Fibroblast of skin of scalp (primary cell): ENCODE measurements around the gene ENPP3.
"Not testable (repeated sequence)": the region's sequence is repeated elsewhere in the genome, so short reads cannot be mapped to it uniquely, and the experiment has no call there.

ENCODE experiments used
- DNase-seq: peaks from one replicate; pipeline ENCODE4 v3.0.0-alpha.2; 2013

The ENPP3 gene

DNA sequence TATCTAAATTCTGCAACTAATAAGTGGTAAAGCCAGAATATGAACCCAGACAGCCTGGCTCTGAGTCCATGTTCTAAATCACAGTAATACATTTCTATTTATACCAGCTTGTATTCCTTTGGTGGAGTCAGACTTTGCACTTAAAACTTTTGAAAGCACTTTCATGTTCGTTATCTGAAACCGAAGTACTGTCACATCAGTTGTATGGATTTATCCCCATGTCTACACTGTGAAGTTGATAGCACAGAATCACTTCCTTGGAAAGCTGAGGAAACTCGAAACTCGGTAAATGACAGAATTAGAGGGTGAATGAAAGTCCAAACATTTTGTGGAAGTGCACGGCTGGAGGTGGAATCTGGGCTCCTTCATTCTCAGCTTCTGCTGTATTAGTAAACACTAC is 102.0 kb downstream of the ENPP3 start:
- DNase-seq = no peak

DNA sequence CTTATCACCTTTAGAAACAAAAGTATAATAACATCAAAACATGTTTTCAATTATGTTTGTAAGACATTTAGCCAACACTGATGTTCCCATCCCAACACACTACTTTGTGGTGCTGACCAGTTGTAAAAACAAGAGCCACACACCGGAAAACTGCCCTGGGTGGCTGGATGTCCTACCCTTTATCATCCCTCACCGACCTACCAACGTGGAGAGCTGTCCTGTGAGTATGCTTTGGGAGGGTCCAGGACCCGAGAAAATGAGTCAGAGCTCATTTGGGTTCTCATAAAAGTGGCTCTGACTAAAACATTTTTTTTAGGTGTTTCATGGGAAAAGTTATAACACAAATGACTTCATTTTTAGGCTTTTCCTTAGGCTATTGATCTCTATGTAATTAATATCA is 103.1 kb downstream of the ENPP3 start:
- peak; percentile 42 for DNase-seq

DNA sequence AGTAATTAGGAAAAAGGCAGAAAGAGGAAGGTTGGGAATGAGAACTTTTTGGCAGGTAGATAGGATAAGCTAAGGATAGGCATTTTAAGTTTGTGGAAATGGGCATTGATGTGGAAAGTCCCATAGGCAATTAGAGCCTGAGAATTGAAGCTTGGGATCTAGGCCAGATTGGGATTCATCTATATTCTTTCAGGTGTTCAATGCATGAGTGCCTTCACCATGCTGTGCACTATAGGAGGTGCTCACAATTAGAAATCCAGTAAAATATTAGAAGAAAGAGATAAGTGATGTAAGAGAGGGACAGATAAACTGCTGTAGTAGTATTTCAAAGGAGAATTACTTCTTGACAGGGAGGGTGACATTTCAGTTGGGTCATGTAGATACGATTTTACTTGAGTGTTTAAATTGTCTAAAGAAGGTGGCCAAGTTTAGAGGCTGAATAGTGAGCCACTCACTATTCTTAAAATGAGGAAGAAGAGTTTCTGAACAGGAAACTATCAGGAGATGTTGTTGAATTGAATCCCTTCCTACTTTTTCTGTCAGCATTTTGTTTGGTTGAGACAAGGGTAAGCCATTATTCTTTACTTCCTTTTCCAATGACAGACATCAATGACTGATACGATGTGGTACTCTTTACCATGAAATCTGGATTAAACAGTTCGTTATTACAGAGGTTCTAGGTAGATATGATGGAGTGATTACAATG is 104.7 kb downstream of the ENPP3 start:
- DNase-seq = no peak

DNA sequence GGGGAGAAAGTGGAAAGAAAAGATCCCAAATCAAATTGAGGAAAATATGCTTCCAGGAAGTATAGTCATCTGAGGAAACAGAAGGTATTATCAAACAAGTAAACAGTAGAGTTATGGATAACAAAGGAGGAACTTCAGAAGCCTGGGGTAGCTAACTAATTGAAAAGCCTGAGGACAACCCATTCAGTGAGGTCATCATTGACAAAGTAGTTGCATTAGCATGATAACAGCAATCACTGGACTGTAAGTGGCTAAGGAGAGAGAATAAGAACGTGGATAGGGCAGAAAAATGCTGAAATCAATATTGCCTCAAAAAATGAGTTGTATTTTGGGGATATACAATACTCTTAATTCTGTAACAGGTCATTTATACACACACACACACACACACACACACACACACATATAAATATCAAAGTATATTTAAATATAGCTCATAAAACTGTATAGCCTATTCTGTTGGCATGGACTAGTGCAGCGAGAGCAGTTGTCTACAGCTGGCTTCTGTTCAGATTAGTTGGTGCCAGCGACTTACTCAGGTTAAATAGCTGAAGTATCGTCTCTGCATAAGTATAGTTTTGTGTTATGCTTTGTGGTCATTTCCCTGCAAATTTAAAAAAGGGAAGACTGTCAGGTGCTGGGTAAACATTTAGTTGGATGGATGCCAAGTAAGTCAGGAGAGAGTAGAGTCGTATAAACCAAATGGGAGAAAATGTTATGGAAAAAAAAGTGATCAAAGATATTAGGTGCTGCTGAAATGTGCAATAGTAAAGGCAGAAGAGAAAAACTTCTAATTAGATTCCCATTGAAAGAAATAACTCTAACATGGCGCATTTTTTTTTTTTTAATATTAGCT is 107.6 kb downstream of the ENPP3 start:
- DNase-seq = no peak

DNA sequence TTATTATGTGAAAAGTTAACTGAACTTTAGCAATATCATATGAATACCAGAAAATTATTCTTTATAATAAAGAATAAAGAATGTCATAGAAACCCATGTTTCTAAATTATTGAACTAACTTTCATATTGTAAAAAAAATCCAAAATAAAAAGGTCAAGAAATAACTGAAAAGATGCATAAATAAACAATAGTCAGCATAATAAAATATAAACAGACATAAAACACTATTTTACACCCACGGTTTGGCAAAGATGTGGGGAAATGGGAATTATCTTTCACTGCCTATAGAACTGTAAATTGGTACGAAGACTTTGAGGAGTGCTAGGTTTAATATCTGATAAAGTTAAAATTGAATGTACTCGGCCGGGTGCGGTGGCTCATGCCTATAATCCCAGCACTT is 108.4 kb downstream of the ENPP3 start:
- DNase-seq = no peak

DNA sequence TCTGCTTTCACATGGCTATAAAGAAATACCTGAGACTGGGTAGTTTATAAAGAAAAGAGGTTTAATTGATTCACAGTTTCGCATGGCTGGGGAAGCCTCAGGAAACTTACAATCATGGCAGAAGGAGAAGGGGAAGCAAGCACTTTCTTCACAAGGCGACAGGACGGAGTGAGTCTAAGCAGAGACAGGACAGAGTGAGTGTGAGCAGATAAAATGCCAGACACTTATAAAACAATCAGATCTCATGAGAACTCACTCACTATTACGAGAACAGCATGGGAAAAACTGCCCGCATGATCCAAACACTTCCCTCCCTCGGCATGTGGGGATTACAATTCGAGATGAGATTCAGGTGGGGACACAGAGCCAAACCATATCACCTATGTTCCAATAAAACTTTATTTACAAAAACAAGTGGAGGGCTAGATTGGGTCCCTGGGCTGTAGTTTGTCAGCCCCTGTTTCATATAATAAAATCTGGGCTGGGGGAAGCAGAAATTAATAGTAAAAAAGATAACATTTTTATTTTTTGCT is 110.8 kb downstream of the ENPP3 start:
- no peak for DNase-seq

DNA sequence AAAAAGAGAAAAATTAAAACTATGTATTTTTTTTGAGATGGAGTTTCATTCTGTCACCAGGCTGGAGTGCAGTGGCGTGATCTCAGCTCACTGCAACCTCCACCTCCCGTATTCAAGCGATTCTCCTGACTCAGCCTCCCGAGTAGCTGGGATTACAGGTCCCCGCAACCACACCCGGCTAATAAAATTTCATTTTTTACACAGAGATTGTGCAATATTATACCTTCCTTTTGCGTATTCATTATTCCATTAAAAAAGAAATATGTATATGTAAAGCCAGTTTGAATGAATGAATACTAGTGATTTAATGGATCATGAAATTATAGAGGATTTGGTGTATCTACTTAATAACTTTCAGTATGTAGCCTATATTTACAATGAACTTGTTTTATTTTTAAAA is 111.9 kb downstream of the ENPP3 start:
- DNase-seq = no peak

DNA sequence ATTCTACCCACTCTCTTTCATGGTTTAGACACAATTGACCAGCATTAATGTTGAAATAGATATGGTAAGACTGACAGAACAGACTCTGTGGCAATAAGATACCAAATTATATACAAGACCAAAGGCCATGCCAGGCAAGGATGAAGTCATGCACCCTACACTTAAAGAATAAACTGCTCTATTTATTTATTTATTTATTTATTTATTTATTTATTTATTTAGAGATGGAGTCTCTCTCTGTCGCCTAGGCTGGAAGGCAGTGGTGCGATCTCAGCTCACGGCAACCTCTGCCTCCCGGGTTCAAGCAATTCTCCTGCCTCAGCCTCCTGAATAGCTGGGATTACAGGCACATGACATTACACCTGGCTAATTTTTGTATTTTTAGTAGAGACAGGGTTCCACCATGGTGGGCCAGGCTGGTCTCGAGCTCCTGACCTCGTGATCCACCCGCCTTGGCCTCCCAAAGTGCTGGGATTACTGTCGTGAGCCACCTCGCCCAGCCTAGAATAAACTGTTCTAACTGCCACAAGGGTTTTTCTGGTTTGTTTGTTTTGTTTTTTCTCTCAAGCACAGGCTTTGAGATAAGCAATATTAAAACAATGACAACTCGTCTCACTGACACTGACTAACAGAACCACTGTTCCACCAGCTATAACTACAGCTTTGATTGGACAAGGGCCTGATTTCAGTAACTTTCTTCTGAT is 114.1 kb downstream of the ENPP3 start:
- not testable (repeated sequence) for DNase-seq

DNA sequence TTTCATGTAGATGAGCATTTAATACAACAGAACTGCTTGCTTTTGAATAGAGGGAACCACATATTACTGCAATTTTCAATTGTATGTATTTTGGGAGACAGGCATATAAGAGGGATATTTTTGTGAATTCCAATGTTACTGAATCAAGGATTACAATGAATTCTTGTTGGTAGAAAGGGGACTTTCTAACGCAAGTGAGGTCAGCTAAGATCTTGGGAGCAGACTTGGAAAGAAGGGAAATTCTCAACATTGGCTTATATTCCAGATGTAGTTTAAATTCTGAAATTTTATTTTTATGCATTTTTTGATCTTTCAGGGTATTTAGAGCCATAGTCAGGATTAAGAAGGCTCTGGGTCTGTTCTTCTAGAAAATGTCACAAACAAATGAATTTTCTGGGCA is 117.0 kb downstream of the ENPP3 start:
- DNase-seq = peak; percentile 54

DNA sequence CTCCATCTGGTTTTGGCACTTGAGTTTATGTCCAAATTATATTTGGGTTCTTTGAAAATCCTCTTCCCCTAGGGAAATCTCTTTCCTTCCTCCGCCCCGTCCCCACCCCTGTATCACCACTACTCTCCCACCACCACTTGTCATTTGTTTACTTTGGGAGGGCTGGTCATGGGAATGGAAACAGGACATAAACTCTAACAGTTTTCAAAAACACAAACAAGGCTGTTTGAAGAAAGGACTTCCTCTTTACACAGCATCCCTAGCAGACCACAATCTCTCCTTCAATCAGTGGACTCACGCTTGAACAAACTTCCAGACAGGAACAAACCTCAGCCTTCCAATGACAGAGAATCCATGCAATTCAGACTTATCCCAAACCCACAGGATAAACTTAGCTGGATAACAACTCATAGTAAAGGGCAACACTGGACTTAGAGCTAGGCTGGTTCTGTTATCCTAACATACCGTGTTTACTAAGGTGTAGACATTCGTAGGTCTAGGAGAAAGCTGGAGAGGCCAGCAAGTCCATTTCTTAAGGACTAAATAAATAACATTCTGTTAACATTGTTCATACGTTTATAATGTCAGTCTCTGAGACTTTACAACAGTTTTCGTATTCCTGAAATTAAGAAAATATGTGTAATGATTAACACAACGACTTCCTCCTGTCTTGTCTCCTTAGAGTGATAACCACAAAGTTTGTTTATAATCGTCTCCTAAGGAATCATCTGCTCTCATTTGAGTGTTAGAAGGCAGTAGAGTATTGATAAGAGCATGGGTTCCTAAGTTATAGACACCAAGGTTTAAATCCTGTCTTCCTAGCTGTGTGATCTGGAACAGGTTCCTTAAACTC is 117.8 kb downstream of the ENPP3 start:
- no peak for DNase-seq

DNA sequence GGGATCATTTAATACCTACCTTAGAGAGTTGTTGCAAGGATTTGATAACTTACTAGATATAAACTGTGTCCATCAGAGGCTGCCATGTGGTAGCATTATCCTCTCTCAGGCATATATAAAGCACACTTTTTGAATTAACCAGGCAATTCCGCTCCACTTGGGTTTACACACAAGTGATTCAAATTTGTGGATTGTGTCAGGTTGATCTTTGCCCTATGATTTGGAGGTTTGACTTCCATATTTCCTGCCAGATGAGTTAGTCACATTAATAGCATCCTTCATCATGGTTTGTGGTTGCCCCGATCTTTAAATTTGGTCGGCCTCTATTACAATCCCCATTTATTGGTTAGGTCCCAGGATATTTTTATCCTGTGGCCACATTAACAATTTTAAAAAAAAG is 118.5 kb downstream of the ENPP3 start:
- DNase-seq = peak; percentile 81

DNA sequence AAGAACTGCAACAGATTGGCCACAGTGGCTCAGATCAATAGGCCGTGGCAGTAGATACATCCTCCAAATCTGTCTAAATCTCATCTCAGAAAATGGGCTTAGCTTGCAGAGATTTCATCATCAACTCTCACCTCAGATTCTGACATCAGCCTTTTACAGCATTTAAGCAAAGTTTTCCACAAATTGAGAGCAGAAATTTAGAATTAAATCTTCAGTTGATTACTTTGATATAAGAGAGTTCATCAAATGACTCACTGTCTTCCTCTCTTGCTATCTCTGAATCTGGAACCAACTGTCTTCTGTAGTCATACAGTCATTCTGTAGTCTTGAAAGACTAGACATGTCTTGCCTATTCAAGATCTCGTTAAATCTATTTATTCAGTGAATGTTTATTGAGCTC is 118.9 kb downstream of the ENPP3 start:
- DNase-seq = no peak

DNA sequence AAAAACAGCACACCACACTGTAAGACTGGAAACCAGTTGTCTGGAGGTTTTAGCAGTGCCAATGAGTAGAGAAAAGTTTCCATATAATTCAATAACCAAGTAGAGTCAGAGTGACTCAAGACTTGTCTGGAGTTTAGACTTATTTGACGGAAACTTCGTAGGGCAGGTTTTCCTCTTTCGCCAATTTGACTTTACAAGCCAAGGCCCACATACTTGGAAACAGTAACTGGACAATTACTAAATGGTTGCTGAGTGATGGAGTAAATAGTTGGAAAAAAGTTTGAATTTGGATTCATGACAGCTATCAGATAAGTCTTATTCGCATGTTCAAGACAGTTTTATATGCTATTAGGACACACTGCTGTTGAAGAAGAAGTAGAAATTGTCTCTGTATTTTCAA is 121.8 kb downstream of the ENPP3 start:
- no peak for DNase-seq

DNA sequence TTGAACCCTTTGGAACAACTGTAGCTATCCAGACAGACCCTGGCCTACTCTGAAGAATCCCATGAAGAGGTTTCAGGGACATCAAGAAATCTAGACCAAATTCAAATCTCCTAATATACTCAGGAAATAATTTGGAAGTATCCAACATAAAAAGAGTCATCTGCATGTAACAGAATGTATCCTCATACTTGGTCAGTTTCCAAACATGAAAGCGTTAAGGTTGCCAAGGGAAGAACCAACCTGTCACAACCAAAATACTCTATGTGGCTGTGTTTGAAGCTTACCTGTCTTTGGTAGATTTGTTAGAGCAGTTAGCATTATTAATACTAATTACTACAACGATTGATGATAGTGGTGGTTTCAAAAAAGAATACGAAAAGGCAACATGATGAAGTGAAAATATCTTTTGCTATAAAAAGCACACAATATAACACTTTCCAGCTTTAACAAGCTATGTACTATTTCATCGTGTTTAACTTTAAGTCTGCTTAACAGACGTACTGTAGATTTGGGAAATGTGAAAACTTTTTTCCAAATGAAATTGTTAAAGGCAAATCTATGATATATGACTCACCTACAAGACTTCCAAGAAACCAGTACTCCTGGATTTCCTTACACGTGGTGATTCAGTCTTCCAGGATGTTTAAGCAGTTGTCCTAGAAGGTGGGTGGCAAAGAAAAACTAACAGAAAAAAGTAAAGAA is 124.1 kb downstream of the ENPP3 start:
- peak; percentile 27 for DNase-seq

DNA sequence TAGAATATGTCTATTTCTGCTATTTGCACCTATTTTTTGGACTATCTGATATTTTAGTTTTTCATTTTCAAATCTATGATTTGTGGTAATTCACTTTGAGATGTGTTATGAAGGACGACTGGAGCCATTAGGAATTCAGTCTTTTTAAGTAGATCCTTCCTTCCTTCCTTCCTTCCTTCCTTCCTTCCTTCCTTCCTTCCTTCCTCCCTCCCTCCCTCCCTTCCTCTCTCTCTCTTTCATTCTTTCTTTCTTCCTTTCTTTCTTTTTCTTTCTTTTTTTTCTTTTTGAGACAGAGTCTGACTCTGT is 124.6 kb downstream of the ENPP3 start:
- DNase-seq = no peak

DNA sequence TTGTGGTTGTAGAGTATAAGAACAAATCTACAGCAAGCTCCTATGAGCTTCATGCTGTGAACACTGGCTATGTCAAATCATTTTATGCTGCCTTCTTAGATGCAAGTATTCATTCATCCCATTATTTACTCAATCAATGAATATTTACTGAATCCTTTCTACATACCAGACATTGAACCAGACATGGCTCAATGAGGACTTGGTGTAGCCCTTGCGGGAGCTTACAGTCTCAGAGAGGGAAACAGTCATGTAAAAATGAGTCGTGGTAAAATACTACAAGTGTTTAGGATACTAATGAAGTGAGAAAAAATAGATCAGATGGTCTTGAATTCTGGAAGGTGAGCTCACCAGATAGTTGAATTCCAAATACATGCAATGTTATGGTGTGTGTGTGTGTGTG is 125.9 kb downstream of the ENPP3 start:
- DNase-seq = peak; percentile 44

DNA sequence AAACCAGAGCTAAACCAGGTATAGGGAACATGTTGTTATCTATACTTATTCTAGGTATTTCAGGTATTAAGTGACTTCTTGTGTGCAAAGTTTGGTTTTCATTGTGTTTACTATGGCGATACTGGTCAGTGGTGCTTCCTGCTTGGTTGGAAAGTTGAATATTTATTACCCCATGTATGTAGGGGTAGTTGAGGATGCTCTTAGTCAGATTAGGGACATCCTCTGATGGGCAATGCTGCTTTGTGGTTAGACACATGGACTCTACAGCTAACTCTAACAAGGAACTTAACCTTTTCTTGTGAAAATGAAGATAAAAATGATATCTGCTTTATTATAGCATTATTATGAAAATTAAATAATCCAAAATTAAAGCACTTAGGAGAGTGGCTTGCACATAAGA is 126.6 kb downstream of the ENPP3 start:
- no peak for DNase-seq

DNA sequence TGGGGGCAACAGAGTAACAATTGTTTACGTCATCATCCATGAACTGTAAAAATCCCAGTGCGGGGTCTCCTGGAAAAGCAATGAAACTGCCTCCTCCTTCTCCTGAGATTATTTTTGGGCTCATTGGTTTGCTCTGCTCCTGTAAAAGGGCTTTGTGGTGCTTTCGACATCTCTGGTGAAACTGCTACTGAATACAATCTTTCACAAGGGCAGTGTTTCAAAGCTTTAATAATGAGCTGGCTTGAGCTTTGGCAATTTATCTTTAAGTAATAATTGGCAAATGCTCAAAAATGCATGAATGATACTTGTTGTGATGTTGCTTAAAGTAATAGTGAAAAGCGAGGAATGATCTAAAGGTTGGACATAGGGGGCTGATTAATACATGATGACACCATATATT is 127.2 kb downstream of the ENPP3 start:
- DNase-seq = no peak

DNA sequence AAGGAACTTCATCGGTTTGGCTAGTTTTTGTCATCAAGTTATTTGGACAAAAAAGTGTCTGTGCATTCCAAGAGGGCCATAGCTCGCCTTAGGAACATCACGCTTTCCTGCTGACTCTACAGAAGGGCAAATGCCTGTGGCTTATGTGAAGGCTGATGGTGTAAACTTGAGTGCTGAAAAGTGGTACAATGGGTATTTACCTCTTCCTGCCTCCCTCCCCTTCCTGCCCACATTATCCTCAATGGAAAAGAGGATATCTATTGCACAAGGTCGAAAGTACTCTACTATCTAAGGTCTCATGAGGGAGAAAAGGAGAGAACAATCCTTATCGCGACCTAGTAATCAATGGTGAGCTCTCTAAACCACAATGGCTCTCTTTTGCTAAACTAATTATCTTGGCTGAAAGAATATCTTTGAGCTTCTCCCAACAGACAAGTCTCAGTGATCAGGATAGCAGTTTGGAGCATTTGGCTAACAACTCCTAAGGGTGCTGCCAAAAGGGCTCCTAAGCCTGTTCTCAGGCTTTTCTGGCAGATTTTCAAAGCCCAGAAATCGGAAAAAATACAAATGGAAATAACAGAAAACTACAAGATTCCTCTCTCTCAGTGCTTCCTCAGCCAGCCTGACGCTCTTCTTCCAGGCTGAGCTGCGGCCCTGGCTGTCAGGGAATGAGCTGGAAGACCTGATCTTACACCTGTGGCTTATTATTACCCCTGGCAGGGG is 128.1 kb downstream of the ENPP3 start:
- DNase-seq = peak; percentile 67

DNA sequence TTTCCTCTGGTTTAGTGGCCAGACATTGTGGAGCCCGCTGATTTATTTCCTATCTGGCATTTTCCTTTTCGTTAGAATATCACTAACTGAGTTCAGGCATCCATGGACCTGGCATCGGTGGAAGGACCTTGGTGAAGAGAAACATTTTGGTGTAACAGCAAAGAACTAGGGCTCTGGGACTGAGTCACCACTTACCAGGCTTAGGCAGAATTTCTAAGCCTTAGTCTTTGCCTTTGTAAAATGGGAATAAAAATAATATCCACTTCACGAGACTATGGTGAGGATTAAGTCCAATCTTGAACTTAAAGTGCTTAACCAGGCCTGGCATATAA is 128.7 kb downstream of the ENPP3 start:
- DNase-seq = no peak

DNA sequence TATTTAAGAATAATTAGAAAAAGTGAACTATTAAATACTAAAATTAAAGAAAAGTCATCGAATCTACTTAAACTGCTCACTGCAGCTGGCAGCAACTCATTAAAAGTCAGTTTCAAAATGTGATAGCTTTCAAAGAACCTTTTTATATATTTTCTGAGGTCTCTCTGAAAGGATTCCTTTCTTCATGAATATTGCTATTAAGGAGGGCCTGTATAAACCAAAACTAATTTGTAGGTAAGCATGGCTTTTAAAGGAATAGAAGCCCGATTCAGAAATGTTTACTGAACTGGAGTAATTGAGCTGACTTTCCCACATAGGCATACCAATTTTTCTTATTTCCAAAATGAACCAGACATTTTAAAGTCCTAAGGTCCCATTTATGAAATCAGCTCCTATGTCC is 129.5 kb downstream of the ENPP3 start:
- no peak for DNase-seq
